Skeletal muscle cell (primary cell): ENCODE data around the gene ARHGAP10.
"Not testable (repeated sequence)": the region's sequence is repeated elsewhere in the genome, so short reads cannot be mapped to it uniquely, and the experiment has no call there.

Experiments
- DNase-seq: peaks from one replicate; pipeline ENCODE4 v3.0.0-alpha.2; 2010; ENCODE audit warnings: low read depth
- H3K4me3 ChIP-seq: 2 replicates; pipeline ENCODE4 v1.5.1; 2011; ENCODE audit warnings: low read depth, mild to moderate bottlenecking, control low read depth, low read length, moderate library complexity

Gene ARHGAP10

DNA sequence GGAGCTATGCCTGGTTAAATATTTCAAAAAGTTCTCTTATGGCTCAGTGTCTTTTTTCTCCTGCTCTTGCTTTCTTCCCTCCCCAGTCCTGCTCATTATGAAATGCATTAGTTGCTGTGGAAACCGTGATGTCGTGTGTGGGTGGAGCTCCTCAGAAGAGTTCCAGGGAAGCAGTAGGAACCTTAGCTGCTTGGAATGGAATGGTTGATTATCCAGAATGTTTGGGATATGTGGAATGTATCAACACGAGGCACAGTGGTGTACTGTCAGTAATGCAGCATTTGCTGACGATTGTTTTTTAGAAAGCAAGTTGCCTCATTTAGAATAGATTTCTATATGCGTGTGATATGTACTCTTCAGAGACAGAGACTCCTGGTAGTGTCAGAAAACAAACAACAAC lies 333.2 kb downstream of the ARHGAP10 start:
- H3K4me3 ChIP-seq: no peak overlapping the region
- peak; percentile 38 for DNase-seq

DNA sequence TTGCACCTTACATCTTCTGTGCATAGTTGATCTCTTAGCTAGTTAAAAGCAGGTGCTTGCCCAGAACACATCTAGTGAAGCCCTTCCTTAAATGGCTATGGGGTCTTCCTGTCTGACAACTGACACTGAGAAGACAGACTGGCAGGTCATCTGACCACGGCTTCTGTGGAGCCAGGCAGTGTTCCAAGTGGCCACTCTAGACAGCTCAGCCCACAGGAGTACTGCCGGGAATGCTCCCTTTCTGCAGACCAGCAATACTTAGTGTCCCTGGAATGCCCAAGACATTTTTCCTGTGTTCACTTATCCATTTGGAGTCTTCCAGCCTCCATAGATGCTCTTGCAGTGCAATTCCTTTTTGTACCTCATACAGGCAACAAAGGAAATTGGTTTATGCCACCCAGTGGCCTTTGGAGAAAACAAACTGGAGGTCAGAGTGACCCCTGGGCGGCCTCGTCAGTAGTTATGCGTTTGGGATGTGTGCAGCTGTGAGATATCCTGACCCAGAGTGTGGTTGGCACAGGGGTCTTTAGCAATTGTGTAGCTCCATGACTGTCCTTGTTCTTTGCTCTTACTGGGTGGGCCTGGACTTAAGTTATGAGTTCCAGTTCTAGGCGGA lies 335.5 kb downstream of the ARHGAP10 start:
- no peak overlapping the region for H3K4me3 ChIP-seq
- peak; percentile 5 for DNase-seq

DNA sequence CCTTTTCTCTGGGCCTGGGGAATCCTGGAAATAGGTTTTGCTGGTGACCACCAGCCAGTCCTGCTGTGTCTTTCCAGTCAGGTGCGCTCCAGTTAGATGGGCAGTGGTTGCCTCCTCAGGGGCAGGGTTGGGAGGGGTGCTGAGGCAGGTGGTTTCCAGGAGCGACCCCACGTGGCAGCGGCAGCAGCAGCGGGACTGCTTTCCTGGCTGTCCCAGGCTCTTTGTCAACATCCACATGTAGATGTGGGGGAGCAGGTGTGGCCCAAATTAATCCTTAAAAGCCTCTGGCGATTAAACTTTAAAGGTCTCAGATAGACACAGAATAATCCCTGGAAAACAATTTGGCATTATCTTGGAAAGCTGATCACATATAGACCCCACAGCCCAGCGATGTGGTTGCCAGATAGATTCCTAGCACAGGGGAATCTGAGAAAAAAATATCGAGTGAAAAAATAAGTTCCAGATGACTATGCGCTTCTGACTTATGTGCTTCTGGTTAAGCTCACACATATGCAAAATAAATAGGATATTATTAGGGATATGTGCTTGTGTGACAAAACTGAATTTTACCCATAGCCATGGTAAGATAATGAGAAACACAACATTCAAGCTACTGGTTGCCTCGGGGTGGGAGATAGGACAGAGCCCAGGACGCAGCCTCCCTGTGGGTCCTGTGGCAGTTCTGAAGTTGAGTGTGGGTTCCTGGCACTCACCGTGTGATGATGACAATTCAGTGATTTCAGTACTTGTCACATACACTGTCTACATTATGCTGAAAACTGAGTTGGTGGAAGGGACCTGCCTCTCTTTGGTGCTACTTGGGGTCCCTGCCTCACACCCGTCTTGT lies 336.4 kb downstream of the ARHGAP10 start:
- DNase-seq: no peak
- H3K4me3 ChIP-seq: no peak overlapping the region

GRCh38 chr4:148069086-148069894 lies 337.4 kb downstream of the ARHGAP10 start:
- H3K4me3 ChIP-seq: no peak overlapping the region
- DNase-seq: no peak

- DNase-seq: no peak
- no peak overlapping the region for H3K4me3 ChIP-seq
Observed at GRCh38 chr4:148069895-148070178, 337.9 kb downstream of the ARHGAP10 start.

DNA sequence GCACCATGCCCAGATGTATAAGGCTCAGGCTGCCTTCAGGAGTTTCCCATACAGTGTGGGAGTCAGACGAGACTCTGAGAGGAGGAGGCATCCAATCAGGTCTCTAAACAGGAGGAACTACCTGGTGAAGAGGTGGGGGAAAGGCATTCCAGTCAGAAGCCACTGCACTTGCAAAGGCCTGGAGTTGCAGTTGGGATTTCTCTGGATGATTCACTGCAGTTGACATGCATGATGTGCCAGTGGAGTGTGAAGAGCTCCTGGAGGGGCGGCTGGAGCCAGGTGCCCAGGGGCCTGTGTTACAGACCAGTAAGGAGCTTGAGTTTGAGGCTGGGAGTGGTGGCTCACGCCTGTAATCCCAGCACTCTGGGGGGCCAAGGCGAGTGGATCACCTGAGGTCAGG lies 339.1 kb downstream of the ARHGAP10 start:
- no peak overlapping the region for H3K4me3 ChIP-seq
- DNase-seq: no peak

DNA sequence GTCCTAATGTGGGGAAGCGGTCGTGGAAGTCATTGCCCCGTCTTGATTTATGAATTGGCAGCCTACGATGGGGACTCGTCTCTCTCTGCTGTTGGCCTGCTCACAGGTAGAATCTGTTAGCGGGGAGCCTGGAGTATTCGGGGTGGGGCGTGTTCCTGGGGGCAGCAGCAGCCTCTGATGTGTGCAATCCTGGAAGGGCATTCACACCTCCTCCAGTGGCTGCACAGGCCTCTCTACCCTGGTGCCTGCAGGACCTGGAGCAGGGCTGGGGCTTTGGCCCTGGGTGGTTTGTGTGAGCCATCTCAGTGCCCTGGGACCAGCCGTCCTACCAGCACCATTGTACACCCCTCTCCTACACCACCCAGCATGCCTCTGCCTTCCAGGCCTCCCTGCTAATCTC lies 340.9 kb downstream of the ARHGAP10 start:
- H3K4me3 ChIP-seq: no peak overlapping the region
- no peak for DNase-seq

- DNase-seq: no peak
- H3K4me3 ChIP-seq: no peak overlapping the region
Observed at GRCh38 chr4:148073349-148073748, 341.5 kb downstream of the ARHGAP10 start.

DNA sequence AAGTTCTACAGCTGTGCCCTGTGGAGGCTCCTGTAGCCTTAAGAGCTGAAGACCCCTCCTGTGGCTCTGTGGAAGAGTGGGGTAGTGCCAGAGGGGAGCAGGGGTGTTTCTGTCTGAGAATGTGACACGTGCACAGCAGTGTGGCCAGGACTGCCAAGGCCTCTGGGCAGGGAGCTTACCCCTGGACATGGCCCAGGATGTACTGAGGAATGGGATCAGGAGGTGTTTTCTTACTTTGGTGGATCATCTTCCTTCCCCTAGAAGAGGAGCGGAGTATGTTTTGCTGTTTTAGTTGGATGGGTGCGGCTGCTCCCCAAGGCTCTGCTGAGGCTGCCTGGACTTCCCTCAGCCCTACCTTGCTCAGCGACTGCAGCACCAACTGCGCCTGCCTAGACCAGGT lies 342.6 kb downstream of the ARHGAP10 start:
- H3K4me3 ChIP-seq: no peak overlapping the region
- DNase-seq: no peak

DNA sequence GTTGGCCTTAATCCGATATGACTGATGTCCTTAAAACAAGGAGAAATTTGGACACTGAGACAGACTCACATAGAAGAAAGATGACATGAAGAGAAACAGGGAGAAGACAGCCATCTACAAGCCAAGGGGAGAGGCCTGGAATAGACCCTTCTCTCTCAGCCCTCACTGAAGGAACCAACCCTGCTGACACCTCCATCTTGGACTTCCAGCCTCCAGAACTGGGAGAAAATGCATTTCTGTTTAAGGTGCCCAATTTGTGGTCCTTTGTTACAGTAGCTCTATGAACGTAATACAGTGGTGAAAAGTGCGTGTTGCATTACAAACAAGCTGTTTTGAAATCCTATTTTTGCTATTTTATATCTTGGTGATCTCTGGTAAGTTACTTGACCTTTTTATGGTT lies 343.6 kb downstream of the ARHGAP10 start:
- no peak for DNase-seq

DNA sequence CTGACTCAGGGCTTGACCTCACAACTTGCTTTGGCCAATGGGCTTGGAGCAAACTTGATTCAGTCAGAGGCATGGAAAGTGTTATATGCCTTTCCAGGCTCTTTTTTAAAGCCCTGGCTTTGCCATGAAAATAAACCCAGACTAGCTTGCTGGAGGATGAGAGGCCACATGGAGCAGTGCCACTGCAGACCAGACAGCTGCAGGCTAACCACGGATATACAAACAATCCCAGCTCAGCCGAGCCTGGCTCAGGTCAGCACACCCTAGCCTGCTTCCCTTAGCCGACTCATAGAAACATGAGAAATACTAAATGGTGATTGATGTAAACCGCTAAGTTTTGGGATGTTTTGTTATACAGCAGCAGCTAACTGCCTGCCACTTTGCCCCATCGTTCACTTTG lies 345.1 kb downstream of the ARHGAP10 start:
- DNase-seq: no peak
- no peak overlapping the region for H3K4me3 ChIP-seq

More for the DNA sequence above, 343.6 kb downstream of the ARHGAP10 start:
- no peak overlapping the region for H3K4me3 ChIP-seq

DNA sequence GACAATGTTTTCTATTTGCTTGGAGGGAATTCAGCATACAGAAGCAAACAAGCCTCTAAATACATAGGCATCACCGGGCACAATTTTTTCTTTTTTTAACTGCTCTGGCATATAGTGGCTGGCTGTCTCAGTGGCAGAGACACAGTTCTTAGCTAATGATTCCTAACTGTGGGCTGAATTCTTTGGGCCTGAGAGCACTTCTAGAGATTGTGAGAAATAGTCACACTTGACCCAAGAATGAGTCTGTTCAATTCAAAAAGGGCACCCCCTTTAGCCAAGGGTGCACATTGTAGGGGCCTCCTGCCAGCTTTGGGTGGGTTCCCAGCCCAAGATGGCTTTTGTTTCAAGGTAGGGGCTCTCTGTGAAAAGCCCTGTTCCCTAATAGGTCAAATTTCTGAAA lies 345.7 kb downstream of the ARHGAP10 start:
- no peak for DNase-seq
- no peak overlapping the region for H3K4me3 ChIP-seq

- no peak overlapping the region for H3K4me3 ChIP-seq
- DNase-seq: no peak
Observed at GRCh38 chr4:148078061-148078460, 346.2 kb downstream of the ARHGAP10 start.

GRCh38 chr4:148079961-148080360 lies 348.1 kb downstream of the ARHGAP10 start:
- no peak overlapping the region for H3K4me3 ChIP-seq
- DNase-seq: no peak

- DNase-seq: no peak
Observed at GRCh38 chr4:148081267-148081666, 349.4 kb downstream of the ARHGAP10 start.

GRCh38 chr4:148081745-148082144 lies 349.9 kb downstream of the ARHGAP10 start:
- DNase-seq: no peak
- no peak overlapping the region for H3K4me3 ChIP-seq

More at GRCh38 chr4:148081267-148081666, 349.4 kb downstream of the ARHGAP10 start:
- no peak overlapping the region for H3K4me3 ChIP-seq

- DNase-seq, H3K4me3 ChIP-seq: not testable (repeated sequence)
Observed at GRCh38 chr4:148083073-148083472, 351.2 kb downstream of the ARHGAP10 start.

DNA sequence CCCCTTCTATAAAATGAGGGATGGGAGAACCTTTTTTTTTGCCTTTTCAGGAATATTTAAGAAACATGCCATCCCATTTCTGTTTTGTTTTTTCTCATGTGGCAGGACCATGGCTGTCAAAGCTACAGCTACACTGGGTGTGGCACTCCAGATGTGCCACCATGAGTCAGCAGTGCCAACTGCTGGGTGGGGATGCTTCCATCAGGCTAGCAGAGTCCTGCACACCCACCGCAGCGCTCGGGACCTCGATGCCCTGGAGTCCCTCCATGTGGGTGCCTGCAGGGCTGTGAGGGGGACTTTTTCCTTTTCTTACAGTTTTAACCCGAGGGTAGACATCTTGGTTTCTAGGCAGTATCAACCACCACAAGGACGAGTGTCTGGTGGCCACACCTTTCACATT lies 357.7 kb downstream of the ARHGAP10 start:
- DNase-seq: no peak
- no peak overlapping the region for H3K4me3 ChIP-seq

- no peak overlapping the region for H3K4me3 ChIP-seq
- DNase-seq: no peak
Observed at GRCh38 chr4:148090029-148090428, 358.1 kb downstream of the ARHGAP10 start.
